Fibroblast of gingiva (primary cell): ENCODE results near the gene OTX2.

Source experiments
- DNase-seq: peaks from one replicate; pipeline ENCODE4 v3.0.0-alpha.2; 2011; ENCODE audit warnings: low read depth

The OTX2 gene

DNA sequence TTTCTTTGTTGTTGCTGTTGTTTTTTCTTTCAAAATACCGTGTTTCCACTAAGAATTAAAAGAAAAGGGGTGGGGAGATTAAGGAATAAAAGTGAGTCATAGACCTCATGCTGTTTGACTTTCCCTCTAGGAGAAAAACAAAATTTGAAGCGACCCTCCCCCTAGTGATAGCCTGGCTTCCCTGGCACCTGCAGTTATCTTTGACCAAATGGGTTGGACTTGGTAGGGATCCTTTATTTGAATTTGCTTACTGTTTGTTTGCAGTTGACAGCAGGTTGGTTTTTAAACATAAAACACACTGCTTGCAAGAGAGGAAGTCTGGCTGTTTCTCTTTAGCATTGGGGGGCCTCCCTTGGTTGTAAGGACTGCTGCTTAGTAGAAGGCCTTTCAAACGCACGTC, 14.0 kb downstream of the OTX2 start:
- no peak for DNase-seq

DNA sequence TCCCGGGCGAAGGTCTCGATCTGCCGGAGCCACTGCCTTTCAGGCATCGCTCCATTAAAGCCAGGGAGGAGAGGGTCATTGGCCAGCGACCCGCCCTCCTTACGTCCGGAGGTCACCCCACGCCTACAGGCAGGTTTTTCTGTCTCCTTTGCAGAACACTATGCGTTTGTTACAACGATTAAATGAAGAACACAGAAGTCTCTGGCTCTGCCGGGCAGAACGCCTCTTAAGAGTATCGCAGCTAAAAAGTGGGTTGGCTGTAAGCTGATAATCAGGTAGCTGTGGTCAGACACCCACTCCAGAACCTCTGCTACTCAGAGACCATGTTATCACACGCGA, 15.0 kb downstream of the OTX2 start:
- DNase-seq = no peak

DNA sequence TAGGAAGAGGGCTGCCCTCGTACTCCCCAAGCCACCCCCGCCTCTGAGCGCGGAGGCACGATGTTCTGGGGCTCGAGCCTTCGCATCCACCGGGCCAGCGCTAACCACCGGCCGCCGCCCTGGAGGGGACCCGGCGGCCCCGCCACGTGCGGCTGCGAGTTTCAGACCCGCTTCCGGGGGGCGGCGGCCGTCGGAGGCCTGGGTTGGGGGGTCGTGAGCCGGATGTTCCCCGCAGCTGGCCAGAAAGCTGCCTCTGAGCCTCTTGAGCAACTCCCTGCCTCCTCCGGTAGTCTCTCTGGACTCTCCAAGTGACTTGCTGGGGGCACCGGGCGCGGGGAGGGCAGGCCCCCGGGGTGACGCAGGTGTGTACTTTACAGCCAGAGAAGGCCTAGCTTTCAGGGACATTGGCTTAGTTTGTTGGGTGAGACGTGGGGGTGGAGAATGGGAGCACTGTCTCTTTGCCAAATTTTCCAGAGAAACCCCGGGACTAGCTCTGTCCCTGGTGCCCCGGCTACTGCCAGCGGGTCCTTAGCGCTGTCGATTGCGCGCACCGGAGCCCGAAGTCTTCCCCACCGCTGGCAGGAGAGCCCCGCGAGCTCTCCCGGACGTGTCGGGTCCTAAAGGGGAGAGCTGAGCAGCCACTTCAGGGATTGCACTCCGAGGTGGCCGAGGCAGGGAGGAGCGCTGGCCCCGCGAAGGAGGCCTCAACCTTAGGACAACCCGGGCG, 15.6 kb downstream of the OTX2 start:
- no peak for DNase-seq

DNA sequence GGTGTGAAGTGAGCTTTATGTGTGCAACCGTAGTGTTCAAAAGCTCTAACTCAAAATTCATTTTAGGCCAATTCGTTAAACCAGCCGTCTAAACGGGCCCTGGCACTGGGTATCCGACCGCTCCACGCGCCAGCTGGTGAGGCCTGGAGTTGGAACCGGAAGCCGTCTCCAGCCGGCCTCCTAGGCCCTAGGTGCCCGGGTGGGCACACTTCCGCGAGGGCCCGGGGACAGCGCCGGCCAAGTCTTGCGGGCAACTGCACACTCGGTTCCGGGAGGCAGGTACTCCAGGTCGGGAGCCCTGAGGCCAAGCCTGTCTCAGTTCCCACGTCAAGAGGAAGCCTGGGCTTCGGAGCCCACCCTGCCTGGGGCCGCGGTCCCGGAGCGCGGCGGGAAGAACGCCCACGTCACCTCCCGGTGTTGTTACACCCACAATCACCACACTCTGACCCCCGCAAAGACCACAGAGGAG, 16.2 kb downstream of the OTX2 start:
- DNase-seq = no peak

DNA sequence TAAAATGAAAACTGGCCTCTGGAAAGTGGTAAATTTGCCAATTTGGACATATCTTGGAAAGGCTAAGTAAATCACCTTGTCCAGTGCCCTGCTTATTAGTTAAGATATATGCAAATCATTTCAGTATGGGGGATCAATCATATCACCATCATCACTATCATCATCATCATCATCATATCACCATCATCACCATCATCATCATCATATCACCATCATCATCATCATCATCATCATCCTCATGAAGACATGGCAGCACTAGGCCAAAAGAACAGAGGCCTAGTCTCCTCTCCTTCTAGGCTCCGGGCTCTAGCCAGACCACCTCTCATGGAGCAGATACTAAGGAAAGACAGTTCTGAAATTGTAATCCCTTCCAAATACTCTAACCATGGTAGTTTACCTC, 20.3 kb downstream of the OTX2 start:
- no peak for DNase-seq

DNA sequence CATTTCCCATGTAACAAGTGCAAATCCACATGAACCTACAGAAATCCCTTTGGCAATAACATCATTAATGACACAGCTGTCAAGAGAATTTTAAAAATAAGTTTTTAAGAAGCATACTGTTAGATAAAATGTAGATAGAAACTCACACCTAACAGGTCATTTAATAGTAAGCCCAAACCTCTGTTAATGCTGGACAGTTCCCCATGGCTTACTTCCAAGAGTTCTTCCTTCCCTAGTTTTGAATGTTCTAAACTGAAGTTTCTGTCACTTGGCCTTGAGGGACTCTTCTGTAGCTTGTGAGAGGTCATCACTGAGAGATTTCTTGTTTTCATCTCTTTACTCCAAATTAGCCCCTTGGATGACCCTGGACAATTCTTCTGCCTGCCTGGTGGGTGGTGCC, 22.7 kb downstream of the OTX2 start:
- no peak for DNase-seq

DNA sequence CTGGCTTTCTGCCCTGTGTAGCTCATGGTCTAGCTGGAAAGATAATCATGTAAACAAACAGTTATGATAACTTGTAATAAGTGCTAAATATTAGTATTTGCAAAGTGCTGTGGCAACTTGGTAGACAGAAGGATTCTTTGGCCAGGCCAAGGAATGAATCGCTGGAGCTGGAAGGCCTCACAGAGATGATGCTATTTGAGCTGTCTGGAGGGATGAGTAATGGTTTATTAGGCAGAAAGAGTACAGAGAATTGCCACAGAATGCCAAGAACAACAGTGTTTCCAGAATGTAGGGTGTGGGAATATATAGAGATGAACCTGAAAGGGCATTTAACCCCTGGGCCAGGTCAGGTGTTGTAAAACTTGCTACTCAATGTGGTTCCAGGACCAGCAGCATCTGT, 27.6 kb downstream of the OTX2 start:
- DNase-seq = no peak

DNA sequence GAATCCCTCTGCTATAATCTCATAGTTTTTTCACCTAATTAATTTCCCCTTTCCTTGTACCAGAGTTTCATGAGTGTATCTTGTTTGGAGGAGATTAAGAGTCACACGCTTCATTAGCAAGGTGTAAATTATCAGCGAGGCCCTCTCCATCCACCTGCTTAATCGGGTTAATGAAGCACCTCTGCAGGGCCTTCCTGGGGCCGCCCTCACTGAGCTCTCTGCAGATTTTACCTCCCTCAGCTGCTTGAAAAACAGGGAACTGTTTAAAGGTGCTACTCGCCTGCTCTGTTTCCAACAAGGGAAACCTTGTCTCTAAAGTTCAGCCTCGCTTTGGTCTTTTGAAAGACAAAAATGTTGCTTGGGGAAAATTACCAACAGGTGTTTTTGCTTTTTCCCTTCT, 35.8 kb downstream of the OTX2 start:
- DNase-seq = no peak

DNA sequence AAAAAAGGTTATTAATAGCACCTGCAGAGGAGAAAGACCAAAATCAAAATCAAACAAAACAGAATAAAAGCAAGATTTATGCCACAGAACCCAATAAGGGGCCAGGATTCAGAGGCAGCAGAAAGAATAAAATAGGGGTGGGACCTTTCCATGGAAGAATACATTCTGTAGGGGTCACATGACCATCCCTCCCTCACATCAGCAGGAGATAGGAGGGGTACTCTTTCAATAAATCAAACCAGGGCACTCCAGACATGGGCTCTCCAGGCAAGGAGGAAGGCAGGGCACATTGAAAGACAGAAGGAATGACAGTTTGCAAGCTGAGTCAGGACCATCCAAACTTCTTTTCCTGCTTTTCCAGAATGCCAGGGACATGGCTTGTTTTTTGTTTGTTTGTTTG, 39.8 kb downstream of the OTX2 start:
- no peak for DNase-seq

DNA sequence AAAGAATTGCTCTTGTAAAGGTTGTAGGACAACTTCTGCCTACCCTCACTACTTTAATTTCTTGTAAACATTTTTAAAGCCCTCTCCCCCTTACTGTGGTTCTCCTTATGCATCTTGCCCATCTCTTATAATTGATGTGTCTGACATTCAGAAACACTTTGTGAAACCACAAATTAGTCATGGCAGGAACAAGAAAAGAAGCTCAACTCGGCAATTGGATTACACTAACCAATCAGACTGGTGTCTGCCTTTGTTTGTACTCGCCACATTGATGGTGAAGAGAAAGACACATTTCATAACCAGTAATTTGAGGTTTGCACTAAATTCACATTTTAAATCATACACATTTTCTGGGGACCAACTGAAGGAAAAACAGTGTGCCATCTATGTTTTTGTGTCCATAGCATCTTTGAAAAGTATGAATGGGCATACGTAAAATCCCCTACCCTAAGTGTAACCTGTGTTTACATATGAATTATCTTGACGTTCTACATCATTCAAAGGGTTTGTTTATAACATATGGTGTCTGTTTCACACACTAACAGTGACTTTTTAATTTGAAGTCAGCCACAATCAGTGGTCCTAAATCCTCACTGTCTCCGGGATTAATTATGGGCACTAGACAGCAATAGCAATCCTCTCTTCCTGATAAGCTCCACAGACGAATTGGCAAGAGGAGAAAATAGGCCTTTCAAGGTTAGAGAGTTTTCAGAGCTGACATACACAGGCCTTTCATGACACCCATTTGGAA, 49.9 kb downstream of the OTX2 start:
- DNase-seq = no peak

DNA sequence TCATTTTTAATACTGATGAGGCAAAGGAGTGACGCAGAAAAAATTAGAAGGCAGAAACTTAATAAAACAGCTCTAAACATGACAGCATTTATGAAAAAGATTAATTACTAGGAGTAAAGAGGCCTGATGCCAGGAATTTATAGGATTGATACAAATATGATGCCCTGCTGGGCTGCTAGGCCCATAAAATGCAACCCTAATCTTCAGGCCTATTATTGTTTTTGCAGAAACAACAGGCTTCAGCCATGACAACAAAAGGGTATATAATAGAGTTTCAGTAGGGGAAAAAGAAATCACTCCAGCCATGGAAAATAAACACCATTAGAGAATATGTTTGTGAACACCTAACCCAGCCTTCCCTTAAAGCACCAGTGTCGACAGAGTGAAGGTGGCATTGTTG, 50.6 kb downstream of the OTX2 start:
- no peak for DNase-seq

DNA sequence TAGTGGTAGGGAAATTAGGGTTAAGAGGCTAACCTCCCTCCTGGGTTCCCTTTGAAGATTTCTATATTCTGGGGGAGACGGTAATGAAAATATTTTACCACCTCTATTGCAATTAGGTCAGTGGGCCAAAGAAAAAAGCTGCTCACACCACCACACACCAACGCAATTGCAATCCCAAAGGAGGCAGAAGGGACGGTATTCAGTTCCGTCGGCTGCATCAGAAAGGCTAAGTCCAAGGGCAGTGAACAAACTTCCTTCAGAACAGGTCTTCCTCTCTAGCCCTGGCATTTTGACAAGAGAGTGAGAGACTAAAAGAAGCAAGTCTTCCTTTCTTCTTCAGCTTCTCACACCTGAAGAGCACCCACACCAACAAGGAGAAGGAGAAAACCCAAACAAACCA, 51.2 kb downstream of the OTX2 start:
- no peak for DNase-seq

DNA sequence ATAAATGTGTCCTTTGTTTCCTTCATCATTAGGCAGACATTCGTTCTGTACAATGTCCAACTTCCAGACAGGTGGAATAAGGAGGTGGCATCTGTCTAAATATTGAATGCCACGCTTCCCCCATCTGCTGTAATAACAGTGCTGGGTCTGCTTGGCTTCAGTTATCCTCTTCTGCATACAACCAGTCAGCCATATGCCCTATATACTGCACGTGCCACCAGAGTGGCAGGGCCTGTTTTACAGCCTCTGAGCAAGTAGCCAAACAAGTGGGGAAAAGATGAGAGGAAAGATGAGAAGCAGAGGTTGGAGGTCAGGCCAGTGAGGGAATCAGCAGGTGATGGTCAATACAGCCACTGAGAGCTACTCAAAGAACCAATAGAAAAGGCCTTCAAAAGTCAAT, 55.4 kb downstream of the OTX2 start:
- no peak for DNase-seq

DNA sequence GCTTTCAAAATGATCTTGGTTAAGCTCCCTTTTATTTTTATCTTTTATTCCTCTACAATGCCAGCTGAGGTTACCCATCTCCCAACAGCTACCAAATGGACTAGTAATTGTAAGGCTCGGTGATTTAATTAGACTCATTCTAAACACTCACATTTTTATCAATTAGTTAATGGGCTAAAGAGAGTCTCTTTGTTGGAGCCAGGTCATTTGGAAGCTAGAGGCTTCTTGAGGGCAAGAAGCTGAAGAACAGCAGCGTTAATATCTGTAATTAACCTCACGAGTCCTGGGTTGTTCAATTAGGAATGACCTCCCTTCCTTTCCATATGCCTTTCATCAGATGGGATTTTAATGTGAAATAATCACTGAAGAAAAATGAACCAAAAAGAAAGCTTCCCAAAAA, 56.9 kb downstream of the OTX2 start:
- DNase-seq = no peak

DNA sequence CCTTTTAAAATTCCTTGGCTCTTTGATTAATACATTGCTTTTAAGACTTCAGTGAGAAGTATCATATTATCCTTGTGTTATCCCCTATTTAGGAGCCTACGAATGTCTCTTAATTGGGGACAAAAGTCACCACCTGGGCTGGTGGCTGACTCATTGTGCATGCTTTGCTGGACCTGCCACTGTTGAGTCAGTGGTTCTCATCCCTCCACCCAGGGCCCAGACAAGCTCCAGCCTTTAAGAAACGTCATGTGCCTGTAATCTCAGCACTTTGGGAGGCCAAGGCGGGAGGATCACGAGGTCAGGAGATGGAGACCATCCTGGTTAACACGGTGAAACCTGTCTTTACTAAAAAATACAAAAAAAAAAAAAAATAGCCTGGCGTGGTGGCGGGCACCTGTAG, 57.9 kb downstream of the OTX2 start:
- DNase-seq = no peak

DNA sequence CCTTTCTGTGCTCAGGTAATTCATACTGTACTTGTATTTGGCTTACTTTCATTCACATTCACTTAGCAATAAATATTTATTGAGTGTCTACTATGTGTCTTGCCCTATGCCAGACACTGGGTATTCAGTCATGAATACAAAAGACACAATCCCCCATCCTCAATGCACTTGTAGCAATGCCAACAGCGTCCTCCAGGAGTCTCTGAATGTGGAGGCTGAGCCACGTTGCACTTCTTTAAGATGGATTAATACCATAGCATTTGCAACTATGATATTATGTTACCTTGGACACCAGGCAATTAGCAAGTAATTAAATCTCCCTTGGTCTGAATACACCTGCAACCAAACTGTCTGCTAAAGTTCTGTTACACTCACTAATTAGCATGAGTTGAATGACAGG, 58.8 kb downstream of the OTX2 start:
- no peak for DNase-seq
